ENCODE results near the gene FABP3.

FABP3 gene

DNA sequence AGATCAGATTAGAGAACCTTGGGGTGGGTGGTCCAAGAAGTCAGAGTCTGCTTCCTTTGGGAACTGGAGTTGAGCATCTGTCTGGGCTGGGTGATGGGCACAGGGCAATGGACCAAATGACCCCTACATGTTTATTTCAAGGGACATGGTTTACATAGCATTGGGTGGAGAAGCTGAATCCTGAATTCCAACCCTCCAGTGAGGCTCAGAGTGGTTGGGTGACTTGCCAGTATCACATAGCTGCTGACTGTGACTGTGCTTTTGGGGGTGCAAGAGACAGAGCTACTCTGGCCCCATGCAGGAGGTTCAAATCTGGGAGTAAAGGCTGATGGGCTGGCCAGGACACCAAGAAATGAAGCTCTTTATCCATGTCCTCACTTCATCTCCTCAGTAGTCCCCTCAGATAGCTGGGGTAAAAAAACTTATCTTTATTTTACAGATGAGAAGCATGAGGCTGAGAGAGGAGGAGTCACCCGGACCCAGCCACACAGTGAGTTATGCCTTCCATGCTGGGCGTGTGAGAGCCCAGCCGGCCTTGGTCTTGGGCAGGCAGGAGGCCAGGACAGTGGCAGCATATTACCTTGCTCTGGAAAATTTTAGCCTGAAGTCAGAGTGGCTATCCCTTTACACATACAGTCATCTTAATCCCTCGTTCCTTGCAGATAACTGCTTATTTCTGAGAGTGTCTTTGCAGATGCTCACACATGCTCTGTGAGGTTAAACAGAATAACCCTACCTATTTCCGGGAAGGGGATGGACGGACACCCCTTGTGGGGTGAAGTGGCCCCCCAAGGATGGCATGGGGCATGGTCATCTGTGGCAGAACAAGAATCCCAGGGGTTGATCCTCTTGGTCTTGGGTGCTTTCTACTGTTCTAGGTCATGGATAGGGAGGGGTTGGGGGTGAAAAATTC lies 37.3 kb upstream of the FABP3 start:
- no peak overlapping the region for H3K4me3 ChIP-seq (ENCODE audit: low read length)

DNA sequence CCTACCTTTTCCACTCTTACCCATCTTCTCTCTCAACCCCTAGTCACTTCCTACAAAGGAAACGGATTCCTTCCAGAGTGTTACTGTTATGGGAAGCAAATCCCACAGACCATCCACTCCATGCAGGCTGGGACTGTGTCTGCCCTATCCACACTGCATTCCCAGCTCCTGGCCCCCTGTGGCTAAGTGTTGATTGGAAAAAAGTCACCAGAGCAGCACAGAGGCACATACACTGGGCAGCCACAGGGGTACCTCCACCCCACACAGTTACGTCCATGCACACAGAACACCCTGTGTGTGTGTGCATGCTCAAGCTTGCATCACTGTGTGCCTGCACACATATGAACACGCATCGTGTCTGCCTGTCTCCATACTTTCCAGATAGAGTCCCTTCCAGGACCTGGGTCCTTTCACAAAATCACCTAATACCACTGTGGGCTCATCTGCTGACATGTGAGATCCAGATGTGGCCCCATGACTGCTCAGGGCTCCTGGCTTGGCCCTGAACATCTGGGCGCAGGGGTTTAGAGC lies 36.0 kb upstream of the FABP3 start:
- H3K27ac ChIP-seq (ENCODE audit: low read length) = no peak overlapping the region
- no peak overlapping the region for H3K4me2 ChIP-seq (ENCODE audit: low read depth, low read length)
- no peaks in the 10 kb centered on the region for H4K20me1 ChIP-seq (ENCODE audit: insufficient read depth, low read length)
- no peaks in the 10 kb centered on the region for H3K79me2 ChIP-seq (ENCODE audit: low read length)
- no peaks in the 10 kb centered on the region for H3K36me3 ChIP-seq (replicated peaks; ENCODE audit: insufficient read depth, low read length)
- H3K27me3 ChIP-seq (replicated peaks; ENCODE audit: insufficient read depth, low read length) = peaks cover 30% of the 10 kb centered on the region
- no peaks in the 10 kb centered on the region for H3K9me3 ChIP-seq (replicated peaks; ENCODE audit: insufficient read depth, low read length)
- no peak overlapping the region for H3K9ac ChIP-seq (ENCODE audit: low read length)
- TF ChIP-seq, protein P1, sequence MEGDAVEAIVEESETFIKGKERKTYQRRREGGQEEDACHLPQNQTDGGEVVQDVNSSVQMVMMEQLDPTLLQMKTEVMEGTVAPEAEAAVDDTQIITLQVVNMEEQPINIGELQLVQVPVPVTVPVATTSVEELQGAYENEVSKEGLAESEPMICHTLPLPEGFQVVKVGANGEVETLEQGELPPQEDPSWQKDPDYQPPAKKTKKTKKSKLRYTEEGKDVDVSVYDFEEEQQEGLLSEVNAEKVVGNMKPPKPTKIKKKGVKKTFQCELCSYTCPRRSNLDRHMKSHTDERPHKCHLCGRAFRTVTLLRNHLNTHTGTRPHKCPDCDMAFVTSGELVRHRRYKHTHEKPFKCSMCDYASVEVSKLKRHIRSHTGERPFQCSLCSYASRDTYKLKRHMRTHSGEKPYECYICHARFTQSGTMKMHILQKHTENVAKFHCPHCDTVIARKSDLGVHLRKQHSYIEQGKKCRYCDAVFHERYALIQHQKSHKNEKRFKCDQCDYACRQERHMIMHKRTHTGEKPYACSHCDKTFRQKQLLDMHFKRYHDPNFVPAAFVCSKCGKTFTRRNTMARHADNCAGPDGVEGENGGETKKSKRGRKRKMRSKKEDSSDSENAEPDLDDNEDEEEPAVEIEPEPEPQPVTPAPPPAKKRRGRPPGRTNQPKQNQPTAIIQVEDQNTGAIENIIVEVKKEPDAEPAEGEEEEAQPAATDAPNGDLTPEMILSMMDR (IDR thresholded peaks at IDR 0.05; ENCODE audit: low read length) = no peak
- TF ChIP-seq EZH2 (optimal IDR thresholded peaks at IDR 0.05; ENCODE audit: low read depth, low read length) = no peak
- TF ChIP-seq EZH2phosphoT487 (IDR thresholded peaks at IDR 0.05; ENCODE audit: low read length) = no peak
- no peaks in the 10 kb centered on the region for H3F3A ChIP-seq (ENCODE audit: insufficient read depth, low read length)
- H2AFZ ChIP-seq (ENCODE audit: low read length) = no peak overlapping the region
- no peak for DNase-seq
- no peaks in the 10 kb centered on the region for H3K4me1 ChIP-seq (ENCODE audit: low read length)
- no peaks in the 10 kb centered on the region for H3K9me2 ChIP-seq (replicated peaks; ENCODE audit: insufficient read depth, low read length)
- no peak overlapping the region for H3K4me3 ChIP-seq (ENCODE audit: low read length)

More for the DNA sequence above, 37.3 kb upstream of the FABP3 start:
- no peaks in the 10 kb centered on the region for H3K9me3 ChIP-seq (replicated peaks; ENCODE audit: insufficient read depth, low read length)
- H3K4me1 ChIP-seq (ENCODE audit: low read length) = no peaks in the 10 kb centered on the region
- no peak overlapping the region for H3K9ac ChIP-seq (ENCODE audit: low read length)
- DNase-seq = no peak
- H3K9me2 ChIP-seq (replicated peaks; ENCODE audit: insufficient read depth, low read length) = no peaks in the 10 kb centered on the region
- H3K4me2 ChIP-seq (ENCODE audit: low read depth, low read length) = no peak overlapping the region
- H3F3A ChIP-seq (ENCODE audit: insufficient read depth, low read length) = no peaks in the 10 kb centered on the region
- H3K79me2 ChIP-seq (ENCODE audit: low read length) = no peaks in the 10 kb centered on the region
- TF ChIP-seq EZH2phosphoT487 (IDR thresholded peaks at IDR 0.05; ENCODE audit: low read length) (no peak), EZH2 (optimal IDR thresholded peaks at IDR 0.05; ENCODE audit: low read depth, low read length) (no peak)
- TF ChIP-seq, protein P1 (IDR thresholded peaks at IDR 0.05; ENCODE audit: low read length) = no peak
- H4K20me1 ChIP-seq (ENCODE audit: insufficient read depth, low read length) = no peaks in the 10 kb centered on the region
- H3K36me3 ChIP-seq (replicated peaks; ENCODE audit: insufficient read depth, low read length) = no peaks in the 10 kb centered on the region
- H3K27me3 ChIP-seq (replicated peaks; ENCODE audit: insufficient read depth, low read length) = peaks cover 43% of the 10 kb centered on the region
- H2AFZ ChIP-seq (ENCODE audit: low read length) = no peak overlapping the region
- no peak overlapping the region for H3K27ac ChIP-seq (ENCODE audit: low read length)

DNA sequence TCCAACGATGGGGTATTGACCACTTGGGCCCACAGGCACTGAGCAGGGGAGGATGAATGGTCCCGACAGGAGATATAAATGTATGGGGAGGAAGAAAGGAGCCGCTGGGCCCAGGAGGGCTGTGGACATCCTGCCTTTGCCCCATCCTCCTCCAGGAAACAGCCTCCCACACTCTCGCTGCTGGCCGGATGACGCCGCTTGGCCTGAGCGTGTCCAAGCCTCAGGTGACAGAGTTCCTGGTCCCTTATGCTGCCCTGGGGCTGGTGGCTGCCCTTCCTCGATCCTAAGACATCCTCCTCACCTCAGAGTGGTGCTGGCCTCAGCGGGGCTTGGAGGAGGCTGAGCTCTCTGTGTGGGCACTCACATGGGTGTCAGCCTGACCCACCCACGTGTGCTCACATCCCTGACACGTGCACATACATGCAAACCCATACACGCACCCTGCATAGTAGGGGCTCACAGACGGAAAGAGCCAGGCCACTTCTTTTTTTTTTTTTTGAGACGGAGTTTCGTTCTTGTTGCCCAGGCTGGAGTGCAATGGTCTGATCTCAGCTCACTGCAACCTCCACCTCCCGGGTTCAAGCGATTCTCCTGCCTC lies 34.3 kb upstream of the FABP3 start:
- H2AFZ ChIP-seq (ENCODE audit: low read length) = no peak overlapping the region
- peaks cover 25% of the 10 kb centered on the region for H3K27me3 ChIP-seq (replicated peaks; ENCODE audit: insufficient read depth, low read length)
- TF ChIP-seq EZH2 (optimal IDR thresholded peaks at IDR 0.05; ENCODE audit: low read depth, low read length) (no peak), EZH2phosphoT487 (IDR thresholded peaks at IDR 0.05; ENCODE audit: low read length) (no peak)
- TF ChIP-seq, protein P1 (IDR thresholded peaks at IDR 0.05; ENCODE audit: low read length) = no peak
- H3K4me2 ChIP-seq (ENCODE audit: low read depth, low read length) = no peak overlapping the region
- no peak overlapping the region for H3K27ac ChIP-seq (ENCODE audit: low read length)
- H3K9me3 ChIP-seq (replicated peaks; ENCODE audit: insufficient read depth, low read length) = no peaks in the 10 kb centered on the region
- no peaks in the 10 kb centered on the region for H3K79me2 ChIP-seq (ENCODE audit: low read length)
- no peak for DNase-seq
- no peaks in the 10 kb centered on the region for H3F3A ChIP-seq (ENCODE audit: insufficient read depth, low read length)
- H3K36me3 ChIP-seq (replicated peaks; ENCODE audit: insufficient read depth, low read length) = no peaks in the 10 kb centered on the region
- H4K20me1 ChIP-seq (ENCODE audit: insufficient read depth, low read length) = no peaks in the 10 kb centered on the region
- no peaks in the 10 kb centered on the region for H3K9me2 ChIP-seq (replicated peaks; ENCODE audit: insufficient read depth, low read length)
- no peak overlapping the region for H3K4me3 ChIP-seq (ENCODE audit: low read length)
- no peak overlapping the region for H3K9ac ChIP-seq (ENCODE audit: low read length)
- no peaks in the 10 kb centered on the region for H3K4me1 ChIP-seq (ENCODE audit: low read length)

All from MM.1S (cell line).